ENCODE results near the gene ECHDC1. TPM values are rescaled to one million over a fixed set of nuclear protein-coding genes. Genes with fewer than 3 reads are reported as not detected.
A peak's percentile ranks its signal among the peaks of the same experiment; 100 is the strongest.

Gene ECHDC1
- total and polyA plus RNA-seq, 2 experiments from 2014 or later, result 60.8 to 75.6 TPM

GRCh38 chr6:127255286-127255685 lies 88.1 kb downstream of the ECHDC1 start:
- TF ChIP-seq EZH2 (IDR thresholded peaks at IDR 0.05; ENCODE audit: insufficient read depth, poor library complexity, severe bottlenecking) (no peak), EZH2phosphoT487 (IDR thresholded peaks at IDR 0.05; ENCODE audit: insufficient read depth, low read depth) (no peak)
- H3K36me3 ChIP-seq (ENCODE audit: low read depth), result no peaks in the 10 kb centered on the region
- no peak overlapping the region for H3K4me2 ChIP-seq (ENCODE audit: unreplicated experiment)
- H3F3A ChIP-seq (ENCODE audit: insufficient read depth), result no peaks in the 10 kb centered on the region
- no peaks in the 10 kb centered on the region for H3K9me3 ChIP-seq (ENCODE audit: low read depth)
- in situ Hi-C loops (cut with MboI), result no loop called here
- no peaks in the 10 kb centered on the region for H3K79me2 ChIP-seq (ENCODE audit: insufficient read depth)
- H2AFZ ChIP-seq, result no peak overlapping the region
- H3K4me3 ChIP-seq, result no peak overlapping the region
- DNase-seq, result no peak
- no peaks in the 10 kb centered on the region for H3K27me3 ChIP-seq (replicated peaks; ENCODE audit: insufficient read depth)
- no peak overlapping the region for H3K27ac ChIP-seq
- 91 to 93% methylated on average over 6 of the region's 6 CpGs for WGBS, 2 experiments (ENCODE audit: low coverage in 1 of 2, low lambda C conversion rate in 2 of 2, missing lambda C conversion rate in 2 of 2)
- no peaks in the 10 kb centered on the region for H3K9me2 ChIP-seq (ENCODE audit: insufficient read depth)
- H4K20me1 ChIP-seq (ENCODE audit: insufficient read depth), result no peaks in the 10 kb centered on the region
- H3K4me1 ChIP-seq (ENCODE audit: insufficient read depth), result no peaks in the 10 kb centered on the region
- H3K9ac ChIP-seq, result no peak overlapping the region

DNA sequence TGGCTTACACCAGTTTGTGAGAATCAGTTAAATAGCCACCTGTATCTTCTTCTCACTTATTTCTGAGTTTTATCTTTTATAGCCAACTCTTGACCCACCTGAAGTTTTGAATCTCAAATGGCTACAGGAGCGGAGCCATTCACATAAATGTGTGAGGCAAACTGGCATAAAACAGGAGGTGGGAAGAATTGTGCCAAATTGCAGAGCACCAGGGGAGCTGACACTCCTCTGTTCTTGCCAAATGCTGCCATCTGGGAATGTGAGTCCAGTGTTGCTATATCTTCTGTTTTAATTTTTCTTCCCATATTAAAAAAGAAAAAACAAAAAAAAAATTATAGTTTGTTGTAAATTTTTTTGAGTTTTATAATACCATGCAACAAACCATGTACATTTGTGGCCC lies 93.8 kb downstream of the ECHDC1 start:
- in situ Hi-C loops (cut with MboI), result no loop called here
- WGBS, 2 experiments (ENCODE audit: low coverage in 1 of 2, low lambda C conversion rate in 2 of 2, missing lambda C conversion rate in 2 of 2), result 93 to 95% methylated on average over 1 of the region's 1 CpG
- H3K27me3 ChIP-seq (replicated peaks; ENCODE audit: insufficient read depth), result no peaks in the 10 kb centered on the region

DNA sequence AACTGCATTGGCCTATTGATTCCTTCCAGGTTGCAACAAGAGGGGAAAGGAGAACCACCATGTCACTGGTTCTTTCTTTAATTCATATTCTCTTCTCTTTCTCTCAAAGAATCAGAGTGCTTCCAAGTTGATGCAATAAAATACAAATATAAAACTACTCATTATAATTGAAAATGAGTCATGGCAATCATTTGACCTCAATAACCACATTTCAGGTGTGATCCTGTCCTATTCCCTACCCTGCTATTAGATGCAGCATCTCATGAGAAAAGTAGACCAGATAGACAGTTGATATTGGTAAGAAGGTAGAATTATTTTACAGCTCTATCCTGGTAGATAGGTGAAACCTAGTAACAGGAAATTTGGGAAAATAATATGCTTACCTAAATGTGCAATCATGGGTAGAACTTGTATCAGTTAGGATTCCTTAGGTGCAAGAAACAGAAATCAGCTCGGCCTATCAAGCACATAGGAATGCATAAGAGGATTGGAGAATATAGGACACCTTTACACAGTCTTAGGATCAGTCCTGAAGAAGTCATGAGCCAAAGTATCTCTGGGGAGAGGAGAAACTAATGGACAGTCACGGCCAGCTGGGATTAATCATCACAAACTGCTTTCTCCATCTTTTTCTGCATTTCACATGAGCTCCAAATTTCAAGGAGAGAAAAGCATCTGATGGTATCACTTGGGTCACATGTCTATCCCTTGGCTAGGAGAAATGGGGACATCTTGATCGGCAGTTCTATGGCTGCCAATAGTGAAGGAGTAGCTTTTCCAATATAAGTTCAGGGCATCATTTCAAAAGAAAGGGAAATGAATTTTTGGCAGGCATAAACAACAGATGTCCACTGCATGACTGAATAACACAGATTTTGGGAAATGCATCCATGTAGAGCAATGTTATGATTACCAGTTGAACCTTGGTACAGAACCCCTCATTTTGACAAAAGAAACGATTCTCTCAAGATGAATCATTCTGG lies 96.0 kb downstream of the ECHDC1 start:
- TF ChIP-seq EZH2 (IDR thresholded peaks at IDR 0.05; ENCODE audit: insufficient read depth, poor library complexity, severe bottlenecking), result no peak
- no peak for TF ChIP-seq EZH2phosphoT487 (IDR thresholded peaks at IDR 0.05; ENCODE audit: insufficient read depth, low read depth)

More for the DNA sequence above, 93.8 kb downstream of the ECHDC1 start:
- Histone ChIP-seq H3K27ac (no peak overlapping the region), H3K36me3 (ENCODE audit: low read depth) (no peaks in the 10 kb centered on the region), H2AFZ (no peak overlapping the region), H3K79me2 (ENCODE audit: insufficient read depth) (no peaks in the 10 kb centered on the region), H3K9ac (no peak overlapping the region), H3K4me2 (ENCODE audit: unreplicated experiment) (no peak overlapping the region), H3K9me3 (ENCODE audit: low read depth) (no peaks in the 10 kb centered on the region), H3F3A (ENCODE audit: insufficient read depth) (no peaks in the 10 kb centered on the region), H3K9me2 (ENCODE audit: insufficient read depth) (no peaks in the 10 kb centered on the region), H3K4me3 (no peak overlapping the region), H3K4me1 (ENCODE audit: insufficient read depth) (no peaks in the 10 kb centered on the region), H4K20me1 (ENCODE audit: insufficient read depth) (no peaks in the 10 kb centered on the region)
- DNase-seq, result no peak
- TF ChIP-seq EZH2phosphoT487 (IDR thresholded peaks at IDR 0.05; ENCODE audit: insufficient read depth, low read depth), result no peak

DNA sequence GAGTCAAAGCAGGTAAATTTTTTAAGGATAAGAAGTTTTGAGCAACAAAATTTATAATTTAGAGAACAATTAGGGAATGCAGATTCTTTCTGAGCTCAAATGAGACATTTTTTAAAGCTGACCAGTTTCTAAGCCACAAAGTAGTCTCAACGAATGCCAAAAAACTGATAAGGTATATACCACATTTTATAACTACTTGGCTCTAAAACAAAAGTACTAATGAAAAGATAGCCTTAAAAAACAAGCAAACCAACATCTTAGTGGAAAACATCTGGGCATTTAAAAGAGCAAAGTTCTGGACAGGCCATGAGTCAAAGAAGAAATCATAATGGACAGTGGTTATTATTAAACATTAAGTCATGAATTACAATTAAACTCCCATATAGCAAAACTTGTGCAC lies 99.9 kb downstream of the ECHDC1 start:
- Histone ChIP-seq H3K27me3 (replicated peaks; ENCODE audit: insufficient read depth) (no peaks in the 10 kb centered on the region), H3K4me2 (ENCODE audit: unreplicated experiment) (peak overlapping the region; percentile 14), H3F3A (ENCODE audit: insufficient read depth) (no peaks in the 10 kb centered on the region), H3K4me3 (no peak overlapping the region), H2AFZ (no peak overlapping the region), H3K9me3 (ENCODE audit: low read depth) (no peaks in the 10 kb centered on the region), H3K9ac (no peak overlapping the region), H4K20me1 (ENCODE audit: insufficient read depth) (no peaks in the 10 kb centered on the region), H3K27ac (no peak overlapping the region), H3K9me2 (ENCODE audit: insufficient read depth) (no peaks in the 10 kb centered on the region), H3K36me3 (ENCODE audit: low read depth) (no peaks in the 10 kb centered on the region), H3K79me2 (ENCODE audit: insufficient read depth) (no peaks in the 10 kb centered on the region), H3K4me1 (ENCODE audit: insufficient read depth) (peaks cover 7% of the 10 kb centered on the region; the same call in 1 of the 2 replicates)
- WGBS, 2 experiments (ENCODE audit: low coverage in 1 of 2, low lambda C conversion rate in 2 of 2, missing lambda C conversion rate in 2 of 2), result 40 to 75% methylated on average over 1 of the region's 1 CpG
- TF ChIP-seq EZH2 (IDR thresholded peaks at IDR 0.05; ENCODE audit: insufficient read depth, poor library complexity, severe bottlenecking) (no peak), EZH2phosphoT487 (IDR thresholded peaks at IDR 0.05; ENCODE audit: insufficient read depth, low read depth) (no peak)
- DNase-seq, result peak; percentile 12
- in situ Hi-C loops (cut with MboI), result no loop called here

More for the DNA sequence above, 96.0 kb downstream of the ECHDC1 start:
- no peak overlapping the region for H3K27ac ChIP-seq
- H4K20me1 ChIP-seq (ENCODE audit: insufficient read depth), result no peaks in the 10 kb centered on the region
- peak; percentile 16 for DNase-seq
- H3K9me2 ChIP-seq (ENCODE audit: insufficient read depth), result no peaks in the 10 kb centered on the region
- H2AFZ ChIP-seq, result no peak overlapping the region
- in situ Hi-C loops (cut with MboI), result no loop called here
- H3F3A ChIP-seq (ENCODE audit: insufficient read depth), result no peaks in the 10 kb centered on the region
- WGBS, 2 experiments (ENCODE audit: low coverage in 1 of 2, low lambda C conversion rate in 2 of 2, missing lambda C conversion rate in 2 of 2), result 30 to 35% methylated on average over 4 of the region's 4 CpGs
- H3K27me3 ChIP-seq (replicated peaks; ENCODE audit: insufficient read depth), result no peaks in the 10 kb centered on the region
- no peaks in the 10 kb centered on the region for H3K9me3 ChIP-seq (ENCODE audit: low read depth)
- no peaks in the 10 kb centered on the region for H3K79me2 ChIP-seq (ENCODE audit: insufficient read depth)
- no peak overlapping the region for H3K4me2 ChIP-seq (ENCODE audit: unreplicated experiment)
- no peaks in the 10 kb centered on the region for H3K36me3 ChIP-seq (ENCODE audit: low read depth)
- H3K4me1 ChIP-seq (ENCODE audit: insufficient read depth), result peaks cover 7% of the 10 kb centered on the region; the same call in 1 of the 2 replicates
- no peak overlapping the region for H3K9ac ChIP-seq
- H3K4me3 ChIP-seq, result no peak overlapping the region

Small RNAs within 50 kb of the gene (small RNA-seq; reads per million reads assigned to genes)
- gene RNA5SP217 (ENCODE audit: low read depth, low replicate concordance), result not detected

Other genes starting within 250 kb of the ECHDC1 start
- 0.13 and 1.4 TPM in 2 replicates for gene RSPO3, start 224.9 kb downstream of the ECHDC1 start, total RNA-seq (2014; rRNA removed; shearing (Covaris generic))
- 2.9 and 4.1 TPM in 2 replicates for gene RSPO3, start 224.9 kb downstream of the ECHDC1 start, polyA plus RNA-seq (2016; fragmentation: Nextera tagmentation; extraction: Ambion mirVana)
- gene RNF146, start 76.7 kb downstream of the ECHDC1 start, total RNA-seq (2014; rRNA removed; shearing (Covaris generic)), result 32.6 and 46.3 TPM in 2 replicates
- 34.0 and 36.7 TPM in 2 replicates for gene RNF146, start 76.7 kb downstream of the ECHDC1 start, polyA plus RNA-seq (2016; fragmentation: Nextera tagmentation; extraction: Ambion mirVana)
- 1.4 and 3.2 TPM in 2 replicates for gene KIAA0408, start 115.8 kb upstream of the ECHDC1 start, total RNA-seq (2014; rRNA removed; shearing (Covaris generic))
- gene KIAA0408, start 115.8 kb upstream of the ECHDC1 start, polyA plus RNA-seq (2016; fragmentation: Nextera tagmentation; extraction: Ambion mirVana), result 0.39 and 1.1 TPM in 2 replicates
- gene C6orf58, start 233.6 kb upstream of the ECHDC1 start, total RNA-seq (2014; rRNA removed; shearing (Covaris generic)), result not detected in 2 replicates
- not detected in 2 replicates for gene C6orf58, start 233.6 kb upstream of the ECHDC1 start, polyA plus RNA-seq (2016; fragmentation: Nextera tagmentation; extraction: Ambion mirVana)

Measured in GM23248 (cell line).